Measurements from ENCODE around the gene TRIM33.
"Not testable (repeated sequence)": the region's sequence is repeated elsewhere in the genome, so short reads cannot be mapped to it uniquely, and the experiment has no call there.

Gene TRIM33

DNA sequence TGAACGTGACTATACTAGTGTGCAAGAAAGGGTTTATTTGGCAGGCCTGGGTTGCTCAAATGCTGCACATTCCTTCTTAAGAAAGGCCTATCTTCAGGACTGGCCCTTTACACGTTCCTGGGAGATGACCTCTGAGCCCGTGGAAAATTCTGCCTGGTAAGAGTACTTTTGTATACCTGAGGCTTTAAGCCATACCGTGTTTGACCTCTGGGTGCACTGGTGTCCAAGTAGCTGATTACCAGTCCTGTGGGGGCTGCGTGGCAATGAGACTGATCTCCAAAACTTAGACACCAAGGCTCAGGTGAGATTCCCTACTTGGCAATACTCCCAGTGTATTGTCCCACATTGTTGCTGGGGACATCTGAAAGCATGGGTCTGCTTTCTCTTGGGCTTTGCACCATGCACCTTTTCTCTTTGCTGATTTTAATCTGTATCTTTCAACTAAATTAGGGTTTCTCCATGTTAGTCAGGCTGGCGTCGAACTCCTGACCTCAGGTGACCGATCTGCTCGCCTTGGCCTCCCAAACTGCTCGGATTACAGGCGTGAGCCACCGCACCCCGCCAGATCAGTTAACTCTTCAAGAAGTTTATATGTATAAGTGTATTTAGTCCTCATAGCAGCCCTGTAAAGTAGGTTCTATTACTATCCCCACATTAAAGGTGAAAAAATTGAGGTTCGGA is 44.5 kb downstream of the TRIM33 start:
- no peak for FAIRE-seq

DNA sequence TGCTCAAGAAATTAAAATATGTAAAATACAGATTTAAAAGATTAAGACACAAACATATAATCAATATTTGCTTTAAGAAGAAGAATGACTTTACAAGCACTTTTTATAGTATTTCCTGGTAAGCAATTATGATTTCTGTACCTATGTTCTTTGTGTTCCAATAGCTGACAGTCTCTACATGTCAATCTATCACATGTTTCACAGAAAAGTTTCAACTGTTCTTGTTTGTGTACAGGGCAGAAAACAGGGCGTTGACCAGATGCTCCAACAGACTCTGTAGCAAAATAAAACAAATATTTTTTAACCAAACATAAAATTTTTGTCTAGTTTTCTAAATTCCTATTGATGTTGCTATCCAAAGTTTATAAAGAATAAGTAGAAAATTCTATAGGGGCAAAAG is 48.0 kb downstream of the TRIM33 start:
- FAIRE-seq = no peak

DNA sequence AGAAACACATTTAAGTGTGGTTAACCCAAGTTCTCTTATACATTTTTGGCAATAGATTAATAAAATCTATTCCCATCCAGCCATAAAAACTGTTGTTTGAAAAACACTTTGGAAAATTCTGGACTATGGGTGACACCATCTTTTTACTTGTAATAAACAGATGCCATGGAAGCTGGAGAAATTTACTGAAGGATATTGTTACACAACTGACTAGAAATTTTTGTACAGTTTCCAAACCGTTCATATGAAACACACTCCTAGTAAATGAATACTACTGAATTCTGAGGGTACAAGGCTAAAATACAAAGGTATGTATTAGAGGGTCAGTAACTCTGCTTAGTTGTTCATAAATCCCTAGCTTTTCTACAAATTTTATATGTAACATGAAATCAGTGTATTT is 48.7 kb downstream of the TRIM33 start:
- FAIRE-seq = no peak

DNA sequence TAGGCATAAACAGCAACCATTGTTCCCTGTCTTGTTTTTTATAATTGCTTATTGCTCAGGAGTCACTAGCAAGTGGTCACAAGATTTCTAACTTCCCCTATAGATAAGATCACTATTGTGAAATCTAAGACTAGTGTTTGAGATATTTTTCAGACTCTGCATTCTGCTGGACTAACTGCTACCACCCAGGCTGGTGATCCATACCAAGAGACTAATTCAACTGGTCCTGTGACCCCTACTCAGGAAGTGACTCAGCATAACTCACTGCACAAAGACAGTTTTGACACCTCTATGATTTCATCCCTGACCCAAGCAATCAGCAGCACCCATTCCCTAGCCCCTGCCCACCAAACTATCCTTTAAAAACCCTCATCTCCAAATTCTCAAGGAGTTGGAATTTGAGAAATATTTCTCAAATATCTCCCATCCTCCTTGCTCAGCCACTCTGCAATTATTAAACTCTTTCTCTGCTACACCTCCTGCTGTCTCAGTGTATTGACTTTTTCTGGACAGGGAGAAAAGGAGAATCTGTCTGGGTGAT is 52.7 kb downstream of the TRIM33 start:
- FAIRE-seq = no peak

DNA sequence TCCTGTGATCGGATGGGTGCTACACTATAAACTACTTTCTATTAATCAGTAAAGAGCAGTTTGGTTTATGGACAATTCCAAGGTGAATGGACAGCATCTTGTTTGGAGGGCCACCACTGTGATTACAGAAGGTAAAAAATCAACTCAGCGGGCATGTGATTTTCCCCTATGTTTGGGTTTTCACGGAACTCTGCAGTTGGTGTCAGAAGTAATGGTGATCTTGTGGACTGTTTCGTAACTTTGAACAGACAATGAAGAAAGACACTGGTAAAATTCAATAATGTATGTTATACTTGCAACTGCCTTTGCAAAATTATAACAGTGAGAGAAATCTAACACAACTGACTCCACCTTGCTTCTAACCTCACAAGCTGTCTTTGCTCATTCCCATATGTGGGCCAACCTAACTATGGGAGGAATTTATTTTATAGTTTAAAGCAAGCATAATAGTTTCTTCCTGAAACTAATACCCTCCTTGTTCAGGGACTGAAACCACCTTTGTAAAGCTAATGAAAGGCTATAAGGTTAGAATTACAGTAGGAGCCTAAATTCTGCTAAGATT is 53.2 kb downstream of the TRIM33 start:
- FAIRE-seq = no peak

DNA sequence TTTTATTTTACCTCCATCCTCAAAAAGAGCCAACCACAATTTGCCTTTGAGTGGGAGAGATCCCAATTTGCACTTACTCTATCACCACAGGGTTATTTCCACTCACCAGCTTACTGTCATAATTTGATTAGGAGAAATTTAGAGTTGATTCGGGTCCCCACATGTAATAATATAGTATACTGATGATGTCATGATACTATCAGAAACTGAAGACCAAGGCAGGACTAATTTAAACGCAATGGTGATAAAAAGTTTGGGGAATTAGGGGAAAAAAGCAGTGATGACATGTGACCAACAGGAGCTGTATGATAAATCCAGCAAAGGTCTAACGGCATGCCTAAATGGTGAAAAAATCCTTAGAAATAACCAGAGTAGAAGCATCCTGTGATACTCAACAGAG is 54.4 kb downstream of the TRIM33 start:
- FAIRE-seq = no peak

DNA sequence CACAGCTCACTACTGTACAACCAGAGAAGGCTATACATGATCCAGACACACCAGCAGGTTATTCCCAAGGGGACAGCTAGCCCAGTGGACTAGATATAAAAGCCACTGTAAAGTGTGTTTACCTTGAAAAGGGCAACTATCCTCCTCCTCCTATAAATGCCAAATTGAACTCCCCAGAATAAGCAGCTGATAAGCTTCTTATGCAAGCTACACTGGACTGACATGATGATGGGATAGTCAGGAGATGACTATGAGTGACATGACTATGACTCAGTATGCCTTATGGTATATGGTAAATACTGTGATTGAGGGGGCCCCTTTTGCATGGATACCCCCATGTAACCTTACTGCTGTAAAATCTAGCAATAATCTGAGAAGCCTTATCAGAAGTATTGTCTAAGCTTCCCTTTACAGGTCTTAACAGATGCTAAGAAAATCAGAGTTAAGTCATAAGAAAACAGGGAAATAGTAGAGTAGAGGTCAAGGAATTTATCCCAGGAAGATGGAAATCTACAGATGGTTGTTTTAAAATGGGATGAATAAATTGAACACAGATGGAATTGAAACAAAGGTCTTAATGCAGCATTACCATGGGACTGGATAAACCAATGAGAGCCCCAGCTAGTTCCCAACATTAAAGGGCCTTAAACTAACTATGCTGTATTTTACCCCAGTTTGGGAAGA is 55.8 kb downstream of the TRIM33 start:
- FAIRE-seq = no peak

DNA sequence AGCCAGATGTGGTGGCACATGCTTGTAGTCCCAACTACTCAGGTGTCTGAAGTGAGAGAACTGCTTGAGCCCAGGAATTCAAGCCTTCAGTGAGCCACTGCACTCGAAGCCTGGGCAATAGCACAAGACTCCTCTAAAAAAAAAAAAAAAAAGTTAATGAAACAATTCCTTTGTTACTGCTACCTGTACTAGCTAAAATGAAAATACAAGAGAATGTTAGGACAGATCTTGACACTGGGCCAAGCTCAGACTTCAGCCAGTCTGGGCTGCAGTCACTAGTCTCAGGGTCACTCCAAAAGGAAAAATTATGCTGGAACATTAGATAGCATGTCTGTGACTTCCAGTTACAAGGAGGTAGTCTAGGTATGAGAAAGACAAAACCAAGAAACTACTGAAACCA is 56.5 kb downstream of the TRIM33 start:
- no peak for FAIRE-seq

DNA sequence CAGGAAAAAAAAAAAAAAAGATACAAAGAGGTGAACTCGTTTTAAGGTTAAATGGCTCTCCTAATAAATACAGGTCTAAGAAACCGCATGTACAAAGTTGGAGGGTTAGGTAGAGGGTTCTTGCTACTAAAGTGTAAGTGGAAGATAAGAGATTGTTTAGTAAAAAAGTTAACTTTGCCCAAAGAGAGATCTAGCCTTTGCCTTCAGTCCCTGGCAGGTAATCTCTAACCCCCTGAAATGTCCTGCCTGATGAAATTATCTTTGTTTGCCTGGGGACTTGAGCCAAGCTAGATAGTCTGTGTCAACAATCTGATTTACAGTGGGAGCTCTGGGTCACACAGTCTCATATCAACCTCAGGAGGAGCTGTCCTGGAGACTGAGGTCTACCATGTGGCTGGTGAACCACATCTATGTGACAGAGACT is 57.6 kb downstream of the TRIM33 start:
- no peak for FAIRE-seq

DNA sequence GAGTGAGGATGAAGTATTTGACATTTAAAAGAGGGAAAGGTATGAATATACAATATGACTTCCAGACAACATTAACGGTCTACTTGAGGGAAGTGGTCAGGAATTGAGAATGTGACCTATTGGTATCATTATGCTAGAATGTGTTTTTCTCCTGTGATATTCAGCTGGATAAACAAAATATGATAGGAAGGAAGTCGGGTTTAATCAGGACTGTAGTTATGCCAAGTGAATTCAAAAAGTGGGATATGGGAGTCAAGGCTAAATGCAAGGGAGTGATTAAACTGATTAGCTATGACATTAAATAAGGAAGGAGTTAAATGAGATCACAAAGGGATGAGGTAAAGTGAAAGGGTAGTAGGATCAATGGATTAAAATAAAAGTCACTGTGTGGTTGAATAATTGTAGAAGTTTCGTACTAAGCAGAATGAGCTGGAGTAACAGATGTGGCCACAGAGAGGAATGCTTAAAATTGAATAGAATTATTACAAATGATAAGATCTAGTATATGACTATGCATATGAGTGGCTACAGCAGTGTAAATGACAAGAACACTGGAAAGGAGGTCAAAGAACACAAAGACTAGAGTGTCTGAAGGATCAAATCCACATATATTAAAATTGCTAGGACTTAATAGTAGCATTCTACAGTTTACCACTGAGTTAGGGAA is 62.5 kb downstream of the TRIM33 start:
- no peak for FAIRE-seq

DNA sequence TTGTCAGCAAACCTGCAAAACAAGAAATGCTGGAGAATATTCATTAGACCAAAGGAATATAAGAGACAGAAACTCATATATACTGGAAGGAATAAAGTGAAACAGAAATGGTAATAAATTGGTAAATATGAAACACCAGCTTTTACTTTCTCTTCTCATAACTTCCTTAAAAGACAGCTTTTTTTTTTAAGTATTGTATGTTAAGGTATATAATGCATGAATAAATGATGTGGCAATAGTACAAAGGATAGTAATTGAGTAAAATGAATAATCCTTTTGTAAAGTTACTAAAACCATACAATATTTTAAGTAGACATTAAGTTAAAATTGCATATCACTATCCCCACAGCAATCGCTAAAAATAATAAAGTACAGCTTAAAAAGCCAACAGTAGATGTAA is 64.8 kb downstream of the TRIM33 start:
- no peak for FAIRE-seq

DNA sequence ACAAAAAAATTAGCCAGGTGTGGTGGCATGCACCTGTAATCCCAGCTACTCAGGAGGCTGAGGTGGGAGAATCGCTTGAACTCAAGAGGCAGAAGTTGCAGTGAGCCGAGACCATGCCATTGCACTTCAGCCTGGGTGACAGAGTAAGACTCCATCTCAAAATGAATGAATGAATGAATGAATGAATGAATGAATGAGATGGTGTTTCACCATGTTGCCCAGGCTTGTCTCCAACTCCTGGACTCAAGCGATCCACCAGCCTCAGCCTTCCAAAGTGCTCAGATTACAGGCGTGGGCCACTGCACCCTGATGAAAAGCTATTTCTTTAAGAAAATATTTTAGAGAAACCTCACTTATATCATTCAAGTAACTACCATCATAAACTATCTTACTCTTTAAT is 67.8 kb downstream of the TRIM33 start:
- FAIRE-seq = not testable (repeated sequence)

DNA sequence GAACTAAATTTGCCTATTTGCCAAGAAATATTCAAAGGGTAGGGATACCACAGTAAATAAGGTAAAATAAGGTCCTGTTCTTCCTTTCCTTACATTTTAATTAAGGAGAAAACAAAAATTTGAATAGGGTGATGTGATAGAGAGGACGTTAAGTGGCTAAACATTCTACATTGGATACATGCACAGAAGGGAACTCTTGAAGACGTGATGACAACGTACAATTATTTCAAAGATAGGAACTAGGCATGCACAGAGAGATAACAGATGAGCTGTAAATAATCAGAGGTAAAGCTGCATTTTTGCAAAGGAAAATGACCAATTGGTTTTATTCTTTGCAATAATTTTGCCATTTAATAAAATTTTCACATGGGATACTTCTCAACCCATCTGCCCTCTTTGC is 69.7 kb downstream of the TRIM33 start:
- FAIRE-seq = no peak

DNA sequence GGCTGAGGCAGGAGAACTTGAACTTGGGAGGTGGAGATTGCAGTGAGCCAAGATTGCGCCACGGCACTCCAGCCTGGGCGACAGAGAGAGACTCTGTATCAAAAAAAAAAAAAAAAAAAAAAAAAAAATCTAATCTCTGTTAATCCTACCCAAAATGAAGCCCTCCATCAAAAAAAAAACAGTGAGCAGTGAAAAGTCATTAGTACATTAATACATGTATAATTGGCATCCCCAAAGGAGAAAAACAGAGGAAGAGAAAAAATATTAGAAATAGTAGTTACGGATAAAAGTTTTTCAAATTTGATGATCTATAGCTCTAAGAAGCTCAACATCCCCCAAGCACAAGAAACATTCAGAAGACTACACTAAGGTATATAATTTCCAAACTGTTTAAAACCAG is 71.6 kb downstream of the TRIM33 start:
- no peak for FAIRE-seq

DNA sequence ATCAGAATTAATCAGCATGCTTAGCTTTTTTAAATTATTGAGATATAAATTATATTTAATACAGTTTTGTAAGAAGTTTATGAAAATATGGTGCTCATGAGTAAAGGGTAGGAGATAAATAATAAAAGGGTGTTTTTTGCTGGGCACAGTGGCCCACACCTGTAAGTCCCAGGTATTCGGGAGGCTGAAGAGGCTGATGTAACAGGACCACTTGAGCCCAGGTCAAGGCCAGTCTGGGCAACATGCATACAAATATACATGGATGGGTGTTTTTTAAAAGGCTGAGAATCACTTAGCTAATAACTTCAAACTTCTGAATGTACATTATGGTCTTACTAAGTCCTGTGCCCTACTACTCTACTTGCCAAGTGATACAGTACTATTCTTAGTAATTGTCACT is 73.2 kb downstream of the TRIM33 start:
- no peak for FAIRE-seq

DNA sequence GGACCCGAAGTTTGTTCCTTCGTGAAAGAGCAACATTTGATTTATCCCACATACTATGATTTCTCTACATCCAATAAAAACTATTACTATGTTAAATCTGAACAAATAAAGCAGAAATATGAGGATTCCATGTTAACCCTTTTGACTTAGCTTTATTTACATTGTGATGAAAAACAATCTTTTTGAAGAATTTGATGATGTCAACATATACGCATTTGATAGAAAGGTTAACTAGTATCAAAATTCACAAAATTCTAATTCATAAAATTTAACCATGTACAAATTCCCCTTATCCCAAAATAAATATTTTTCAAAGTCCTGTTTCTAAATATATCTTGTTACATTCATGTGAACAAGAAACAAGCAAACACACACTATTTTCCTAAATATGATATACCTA is 74.2 kb downstream of the TRIM33 start:
- FAIRE-seq = no peak

DNA sequence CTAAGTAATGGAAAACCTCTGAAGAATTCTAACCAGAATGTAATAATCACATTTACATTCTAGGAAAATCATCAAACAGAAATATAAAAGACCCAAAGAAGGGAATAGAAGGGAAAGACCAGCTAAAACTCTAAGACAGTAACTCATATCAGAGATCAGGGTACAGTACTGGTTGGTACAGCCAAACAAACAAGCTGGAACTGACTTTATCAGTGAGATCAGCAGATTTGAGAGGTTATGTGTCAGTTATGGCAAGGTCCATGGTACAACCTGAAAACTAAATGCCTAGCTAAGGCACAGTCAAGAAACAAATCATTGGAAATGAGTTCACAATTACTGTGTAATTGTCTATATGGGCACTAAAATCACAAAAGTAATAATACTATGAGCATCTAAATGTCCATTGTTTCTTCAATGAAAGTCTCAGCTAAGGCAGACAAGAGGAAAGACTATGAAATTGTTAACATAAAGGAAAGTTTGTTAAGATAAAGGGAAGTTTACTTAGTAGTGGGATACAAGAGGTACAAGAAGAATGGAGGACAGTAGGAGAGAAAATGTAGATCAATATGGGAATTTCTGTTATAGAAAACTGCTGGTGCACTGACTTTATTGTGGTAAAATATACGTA is 75.8 kb downstream of the TRIM33 start:
- no peak for FAIRE-seq

DNA sequence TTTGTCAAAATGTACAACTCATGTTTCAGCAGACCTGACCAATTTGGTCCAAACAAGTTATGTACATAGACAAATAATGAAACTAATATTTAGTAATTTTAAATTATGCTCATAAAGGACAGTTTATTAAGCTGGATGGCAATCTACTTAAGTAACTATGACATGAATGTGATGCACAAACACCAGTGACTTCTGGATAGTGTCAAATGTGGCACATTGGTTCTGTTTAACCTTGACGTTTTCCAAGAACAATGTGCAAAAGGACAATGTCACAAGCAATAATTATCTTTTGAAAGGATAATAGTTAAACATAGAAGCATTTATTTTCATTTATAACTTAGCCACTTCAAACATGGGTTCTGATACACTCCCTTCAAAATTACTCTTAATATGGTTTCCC is 80.0 kb downstream of the TRIM33 start:
- FAIRE-seq = no peak

DNA sequence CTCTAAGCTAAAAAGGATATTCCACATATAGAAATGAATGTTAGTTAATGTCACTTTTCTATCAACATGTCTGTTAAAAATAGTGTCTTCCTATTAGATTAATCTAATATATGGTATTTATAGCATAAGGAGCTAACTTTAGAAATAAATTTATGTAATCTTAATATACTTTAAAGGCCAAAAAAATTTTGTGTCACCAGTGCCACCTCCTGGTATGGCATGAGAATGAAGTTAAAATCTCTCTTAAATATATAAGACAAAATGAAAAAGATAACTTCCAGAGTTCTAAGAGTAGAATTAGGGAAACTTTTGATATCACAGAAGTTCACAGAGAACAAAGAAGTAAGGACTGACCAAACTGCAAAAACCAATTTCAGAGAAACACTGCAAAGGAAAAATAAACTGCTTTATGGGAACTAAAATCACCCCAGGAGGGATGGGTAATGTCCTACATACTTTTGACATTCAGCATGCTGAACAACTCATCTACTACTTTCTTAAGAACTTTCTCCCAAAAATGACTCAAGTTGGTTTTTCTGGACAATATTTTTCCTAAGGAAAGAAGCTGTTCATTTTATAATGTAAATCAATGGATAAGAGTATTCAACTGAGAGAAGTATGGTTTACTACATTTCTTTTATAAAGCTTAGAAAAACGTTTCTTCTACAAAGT is 82.8 kb downstream of the TRIM33 start:
- no peak for FAIRE-seq

DNA sequence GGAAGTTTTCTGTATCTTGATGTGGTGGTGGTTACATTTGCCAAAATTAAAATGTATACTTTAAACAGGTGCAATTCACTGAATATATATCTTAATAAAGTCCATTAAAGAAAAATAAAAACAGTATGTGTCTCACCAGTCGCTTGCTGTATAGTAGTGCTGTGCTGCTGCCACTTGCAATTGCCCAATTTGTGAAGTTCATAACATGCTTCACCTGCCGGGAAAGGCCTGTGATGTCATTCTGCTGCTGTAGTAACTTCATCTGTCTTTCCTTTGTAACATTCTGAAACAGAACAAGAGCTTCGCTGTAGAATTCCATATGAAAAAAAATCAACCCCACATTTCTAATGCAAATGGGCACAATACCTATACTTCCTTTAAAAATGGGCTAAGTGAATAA is 83.4 kb downstream of the TRIM33 start:
- no peak for FAIRE-seq

DNA sequence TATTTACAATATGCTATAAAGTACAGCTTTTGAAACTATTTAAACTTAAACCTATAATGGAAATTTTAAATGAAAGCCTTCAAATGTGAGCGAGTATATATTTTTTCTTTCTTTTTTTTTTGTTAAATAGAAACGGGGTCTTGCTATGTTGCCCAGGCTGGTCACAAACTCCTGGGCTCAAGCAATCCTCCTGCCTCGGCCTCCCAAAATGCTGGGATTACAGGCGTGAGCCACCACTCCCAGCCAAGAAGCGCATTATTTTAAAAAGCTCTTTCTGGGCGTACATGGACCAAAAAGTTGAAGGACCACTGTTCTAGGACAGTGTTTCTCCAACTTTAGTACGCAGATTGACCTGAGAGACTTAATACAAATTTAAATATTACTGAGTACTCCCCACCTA is 87.5 kb downstream of the TRIM33 start:
- no peak for FAIRE-seq

DNA sequence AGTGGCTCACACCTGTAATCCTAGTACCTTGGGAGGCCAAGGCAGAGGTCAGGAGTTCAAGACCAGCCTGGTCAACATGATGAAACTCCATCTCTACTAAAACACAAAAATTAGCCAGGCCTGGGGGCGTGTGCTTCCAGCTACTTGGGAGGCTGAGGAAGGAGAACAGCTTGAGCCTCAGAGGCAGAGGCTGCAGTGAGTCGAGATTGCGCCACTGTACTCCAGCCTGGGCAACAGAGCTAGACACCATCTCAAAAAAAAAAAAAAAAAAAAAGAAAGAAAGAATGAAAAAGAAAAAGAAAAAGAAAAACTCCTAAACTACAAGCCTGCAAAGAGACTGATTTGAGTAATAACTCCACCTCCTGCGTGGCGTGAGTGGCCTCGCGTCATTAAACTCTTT is 92.1 kb downstream of the TRIM33 start:
- not testable (repeated sequence) for FAIRE-seq

DNA sequence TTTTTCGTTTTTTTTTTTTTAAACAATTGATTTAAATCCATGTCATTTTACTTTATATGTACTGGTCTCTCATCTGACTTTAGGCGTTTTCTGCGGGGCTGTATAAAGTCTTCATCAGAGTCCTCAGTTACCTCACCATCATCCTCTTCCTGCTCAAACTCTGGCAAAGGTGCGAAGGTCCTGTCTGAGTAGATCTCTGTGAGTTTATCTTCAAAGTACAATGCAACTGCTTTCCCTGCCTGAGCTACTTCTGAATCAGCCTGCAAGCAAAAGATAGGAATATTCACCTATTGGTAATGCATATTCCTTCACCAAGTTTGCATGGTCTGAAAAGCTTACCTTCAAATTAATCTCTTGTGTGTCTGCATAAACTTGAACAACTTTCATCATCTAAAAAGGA is 113.4 kb downstream of the TRIM33 start:
- no peak for FAIRE-seq

All from colon (tissue), 2 donors.